Hepatic stellate cell (primary cell): ENCODE results near the gene ADGRV1.
"Not testable (repeated sequence)": the region's sequence is repeated elsewhere in the genome, so short reads cannot be mapped to it uniquely, and the experiment has no call there.

Experiments used
- DNase-seq: peaks from one replicate; pipeline ENCODE4 v3.0.0; 2011; ENCODE audit warnings: low spot score

ADGRV1 gene

DNA sequence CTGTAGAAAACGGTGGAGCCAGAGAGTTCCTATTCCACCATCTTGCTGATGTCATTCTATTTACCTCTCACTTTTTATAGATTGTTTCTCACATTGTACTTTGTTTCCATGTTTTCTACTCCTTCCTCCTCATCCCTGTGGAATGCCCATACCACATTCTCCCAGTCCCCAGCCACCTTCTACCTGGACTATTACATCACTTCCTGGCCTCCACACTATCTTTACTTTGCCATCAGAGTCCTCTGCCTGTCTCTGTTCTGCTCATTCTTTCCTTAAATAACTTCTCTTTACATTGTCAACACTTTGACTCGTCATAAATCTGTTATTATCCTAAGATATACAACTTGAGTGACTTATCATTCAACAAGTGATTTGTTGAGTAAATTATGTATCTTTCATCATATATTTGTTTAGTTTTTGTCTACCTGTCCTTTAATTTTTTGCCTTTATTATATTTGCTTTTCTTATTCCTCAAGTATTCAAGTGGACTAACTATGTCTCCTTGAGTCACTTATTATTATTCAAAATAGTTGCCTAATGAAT, 182.5 kb downstream of the ADGRV1 start:
- DNase-seq = no peak

- no peak for DNase-seq
Measured at GRCh38 chr5:90746119-90746518, 187.5 kb downstream of the ADGRV1 start.

DNA sequence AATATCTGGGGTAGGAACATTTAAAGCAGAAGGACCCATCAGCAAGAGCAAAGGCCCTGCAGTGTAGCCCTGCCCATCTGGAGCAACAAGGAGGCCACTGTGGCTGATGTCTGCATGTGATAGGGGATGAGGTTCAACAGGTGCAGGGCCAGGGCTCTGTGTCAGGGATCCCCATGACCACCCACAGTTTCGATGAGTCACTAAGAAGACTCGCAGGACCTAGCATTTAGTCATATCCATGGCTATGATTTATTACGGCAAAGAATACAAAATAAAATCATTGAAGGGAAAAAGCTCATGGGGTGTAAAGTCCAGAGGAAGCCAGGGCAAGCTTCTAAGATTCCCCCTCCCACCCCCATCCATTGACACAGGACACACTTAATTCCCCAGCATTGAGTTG, 188.6 kb downstream of the ADGRV1 start:
- DNase-seq = no peak

- no peak for DNase-seq
Measured at GRCh38 chr5:90747693-90748092, 189.1 kb downstream of the ADGRV1 start.

DNA sequence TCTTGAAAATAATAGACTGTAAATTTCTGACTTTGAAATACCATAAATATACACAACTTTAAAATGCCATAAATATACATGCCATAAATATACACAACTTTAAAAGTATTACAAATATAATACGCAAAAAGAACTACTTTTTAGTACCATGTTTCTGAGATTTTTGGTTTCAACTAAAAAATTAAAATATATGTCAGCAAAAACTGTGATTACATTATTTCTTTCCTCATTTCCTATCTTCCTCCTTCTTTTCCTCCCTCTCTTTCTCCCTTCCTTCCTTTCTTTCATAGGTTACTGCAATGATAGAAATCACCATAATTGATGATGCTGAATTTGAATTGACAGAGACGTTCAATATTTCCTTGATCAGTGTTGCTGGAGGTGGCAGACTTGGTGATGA, 200.5 kb downstream of the ADGRV1 start:
- no peak for DNase-seq

DNA sequence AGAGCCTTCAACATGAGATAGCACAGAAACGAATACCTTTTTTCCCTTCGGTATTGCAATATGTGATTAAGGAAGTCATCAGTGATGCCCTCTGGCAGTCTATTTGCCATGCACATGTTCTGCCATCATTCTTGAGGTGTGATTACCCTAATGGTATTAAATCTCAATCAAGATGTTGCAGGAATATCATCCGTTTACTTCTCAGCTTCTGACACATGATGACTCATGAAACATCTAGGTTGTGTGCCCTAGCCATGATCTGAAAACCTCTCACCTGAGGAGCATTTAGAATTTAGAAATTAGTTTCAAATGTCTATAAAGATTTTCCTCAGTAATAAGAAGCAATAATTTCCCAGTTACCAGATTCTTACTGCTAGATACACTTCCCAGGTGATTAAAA, 209.1 kb downstream of the ADGRV1 start:
- no peak for DNase-seq

GRCh38 chr5:90770006-90770541, 211.5 kb downstream of the ADGRV1 start:
- not testable (repeated sequence) for DNase-seq

DNA sequence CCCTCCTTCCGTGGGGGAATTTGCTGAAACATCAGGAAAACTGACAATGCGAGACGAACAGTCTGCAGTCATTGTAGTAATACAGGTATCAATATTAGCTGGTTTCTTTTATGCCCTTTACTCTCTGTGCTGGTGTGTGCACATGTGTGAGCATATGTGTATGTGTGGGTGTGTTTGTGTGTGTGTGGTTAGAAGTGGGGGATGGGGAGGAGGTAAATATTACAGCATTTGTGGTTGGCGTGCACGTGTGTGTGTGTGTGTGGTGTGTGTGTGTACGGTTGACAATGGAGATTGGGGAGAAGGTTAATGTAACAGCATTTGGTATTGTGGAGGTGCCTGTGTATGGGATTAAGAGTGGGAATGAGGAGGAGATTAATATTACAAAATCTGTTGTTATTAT, 219.4 kb downstream of the ADGRV1 start:
- no peak for DNase-seq

GRCh38 chr5:90783460-90784333, 225.1 kb downstream of the ADGRV1 start:
- DNase-seq = peak; percentile 4

DNA sequence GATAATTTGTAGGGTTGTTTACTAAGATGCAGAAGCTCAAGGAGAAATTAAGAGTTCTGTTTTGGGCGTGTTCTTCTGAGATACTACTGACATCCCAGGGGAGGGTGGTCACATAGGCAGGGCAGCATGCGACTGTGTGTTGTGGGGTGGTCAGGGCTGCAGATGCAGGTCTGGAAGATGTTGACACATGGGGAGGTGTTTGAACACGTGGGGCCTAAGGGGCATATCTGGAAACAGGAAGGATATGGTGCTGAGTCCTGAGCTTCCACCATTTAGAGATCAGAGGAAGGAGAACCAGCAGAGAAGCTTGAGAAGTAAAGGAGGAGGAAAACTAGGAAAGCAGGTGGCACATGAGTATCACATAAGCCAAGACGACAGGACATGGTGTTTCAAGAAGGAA, 228.2 kb downstream of the ADGRV1 start:
- no peak for DNase-seq

DNA sequence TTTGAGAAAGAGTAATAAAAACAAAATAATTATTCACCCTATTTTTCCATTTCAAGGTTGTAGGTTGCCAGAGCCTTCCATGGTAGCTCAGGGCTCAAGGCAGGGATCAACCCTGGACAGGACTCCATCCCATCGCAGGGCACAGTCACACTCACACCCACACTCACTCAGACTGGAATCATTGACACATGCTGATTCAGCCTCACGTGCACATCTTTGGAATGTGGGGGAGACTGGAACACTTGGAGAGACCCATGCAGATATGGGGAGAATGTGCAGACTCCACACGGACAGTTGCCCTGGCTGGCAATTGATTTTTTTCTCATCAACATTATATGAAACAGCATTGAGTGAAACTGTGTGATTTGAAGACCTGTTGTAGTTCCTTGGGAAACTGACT, 234.1 kb downstream of the ADGRV1 start:
- no peak for DNase-seq

- no peak for DNase-seq
Measured at GRCh38 chr5:90793183-90793582, 234.6 kb downstream of the ADGRV1 start.

DNA sequence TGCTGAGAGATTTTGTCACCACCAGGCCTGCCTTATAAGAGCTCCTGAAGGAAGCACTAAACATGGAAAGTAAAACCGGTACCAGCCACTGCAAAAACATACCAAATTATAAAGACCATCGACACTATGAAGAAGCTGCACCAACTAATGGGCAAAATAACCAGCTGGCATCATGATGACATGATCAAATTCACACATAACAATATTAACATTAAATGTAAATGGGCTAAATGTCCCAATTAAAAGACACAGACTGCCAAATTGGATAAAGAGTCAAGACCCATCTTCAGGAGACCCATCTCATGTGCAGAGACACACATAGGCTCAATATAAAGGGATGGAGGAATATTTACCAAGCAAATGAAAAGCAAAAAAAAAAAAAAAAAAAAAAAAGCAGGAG, 238.3 kb downstream of the ADGRV1 start:
- DNase-seq = not testable (repeated sequence)

DNA sequence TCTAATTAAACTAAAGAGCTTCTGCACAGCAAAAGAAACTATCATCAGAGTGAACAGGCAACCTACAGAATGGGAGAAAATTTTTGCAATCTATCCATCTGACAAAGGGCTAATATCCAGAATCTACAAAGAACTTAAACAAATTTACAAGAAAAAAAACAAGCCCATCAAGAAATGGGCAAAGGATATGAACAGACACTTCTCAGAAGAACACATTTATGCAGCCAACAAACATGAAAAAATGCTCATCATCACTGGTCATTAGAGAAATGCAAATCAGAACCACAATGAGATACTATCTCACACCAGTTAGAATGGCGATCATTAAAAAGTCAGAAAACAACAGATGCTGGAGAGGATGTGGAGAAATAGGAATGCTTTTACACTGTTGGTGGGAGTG, 241.5 kb downstream of the ADGRV1 start:
- not testable (repeated sequence) for DNase-seq

DNA sequence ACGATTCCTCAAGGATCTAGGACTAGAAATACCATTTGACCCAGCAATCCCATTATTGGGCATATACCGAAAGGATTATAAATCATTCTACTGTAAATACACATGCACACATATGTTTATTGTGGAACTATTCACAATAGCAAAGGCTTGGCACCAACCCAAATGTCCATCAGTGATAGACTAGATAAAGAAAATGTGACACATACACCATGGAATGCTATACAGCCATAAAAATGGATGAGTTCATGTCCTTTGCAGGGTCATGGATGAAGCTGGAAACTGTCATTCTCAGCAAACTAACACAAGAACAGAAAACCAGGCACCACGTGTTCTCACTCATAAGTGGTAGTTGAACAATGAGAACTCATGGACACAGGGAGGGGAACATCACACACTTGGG, 241.9 kb downstream of the ADGRV1 start:
- not testable (repeated sequence) for DNase-seq

- DNase-seq = peak; percentile 8
Measured at GRCh38 chr5:90802474-90803317, 244.1 kb downstream of the ADGRV1 start.

DNA sequence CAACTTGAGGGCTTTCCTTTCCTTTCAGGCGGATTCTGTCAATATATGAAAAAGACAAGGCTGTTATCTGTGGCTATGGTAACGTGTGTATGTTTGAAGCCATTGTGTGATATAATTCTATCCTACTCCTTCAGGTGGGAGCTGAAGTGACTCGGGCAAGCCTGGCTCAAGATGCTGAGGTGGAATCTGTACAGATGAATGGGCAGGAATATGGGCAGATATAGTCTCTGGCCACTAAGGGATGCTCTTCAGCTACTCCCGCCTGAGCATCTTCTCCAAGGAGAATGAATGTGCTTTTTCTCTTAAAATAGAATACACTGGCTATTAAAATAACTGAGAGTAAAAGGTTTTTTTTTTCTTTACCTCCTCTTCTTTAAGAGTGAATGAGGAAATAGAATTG, 244.8 kb downstream of the ADGRV1 start:
- no peak for DNase-seq

DNA sequence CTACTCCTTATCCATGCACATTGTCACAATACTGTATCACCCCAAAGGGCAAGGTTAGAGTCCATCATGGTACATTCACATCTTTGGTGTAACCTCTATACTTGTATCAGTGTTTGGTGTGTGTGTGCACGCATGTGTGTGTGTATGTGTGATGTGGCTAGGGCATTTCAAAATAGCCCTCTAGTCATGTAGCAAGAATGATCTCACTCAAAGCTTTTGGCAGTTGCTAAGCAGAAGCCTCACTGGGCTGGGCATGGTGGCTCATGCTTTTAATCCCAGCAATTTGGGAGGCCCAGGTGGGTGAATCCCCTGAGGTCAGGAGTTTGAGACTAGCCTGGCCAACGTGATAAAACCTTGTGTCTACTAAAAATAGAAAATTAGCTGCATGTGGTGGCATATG, 245.3 kb downstream of the ADGRV1 start:
- DNase-seq = no peak

DNA sequence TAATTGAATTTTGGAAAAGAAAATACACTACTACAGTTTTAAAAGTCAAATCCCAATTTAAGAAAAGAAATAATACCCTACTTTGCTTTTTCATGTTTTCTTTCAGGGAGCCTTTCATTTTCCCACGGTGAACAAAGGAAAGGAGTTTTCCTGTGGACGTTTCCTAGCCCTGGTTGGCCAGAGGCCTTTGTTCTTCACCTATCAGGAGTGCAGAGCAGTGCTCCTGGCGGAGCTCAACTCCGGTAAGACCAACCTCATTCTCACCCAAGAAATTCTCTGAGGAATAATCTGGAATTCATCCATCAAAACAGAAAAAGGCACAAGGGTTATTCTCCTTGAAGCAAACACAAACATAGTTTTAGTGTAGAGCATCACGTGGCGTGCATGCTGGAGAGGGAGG, 248.9 kb downstream of the ADGRV1 start:
- no peak for DNase-seq

DNA sequence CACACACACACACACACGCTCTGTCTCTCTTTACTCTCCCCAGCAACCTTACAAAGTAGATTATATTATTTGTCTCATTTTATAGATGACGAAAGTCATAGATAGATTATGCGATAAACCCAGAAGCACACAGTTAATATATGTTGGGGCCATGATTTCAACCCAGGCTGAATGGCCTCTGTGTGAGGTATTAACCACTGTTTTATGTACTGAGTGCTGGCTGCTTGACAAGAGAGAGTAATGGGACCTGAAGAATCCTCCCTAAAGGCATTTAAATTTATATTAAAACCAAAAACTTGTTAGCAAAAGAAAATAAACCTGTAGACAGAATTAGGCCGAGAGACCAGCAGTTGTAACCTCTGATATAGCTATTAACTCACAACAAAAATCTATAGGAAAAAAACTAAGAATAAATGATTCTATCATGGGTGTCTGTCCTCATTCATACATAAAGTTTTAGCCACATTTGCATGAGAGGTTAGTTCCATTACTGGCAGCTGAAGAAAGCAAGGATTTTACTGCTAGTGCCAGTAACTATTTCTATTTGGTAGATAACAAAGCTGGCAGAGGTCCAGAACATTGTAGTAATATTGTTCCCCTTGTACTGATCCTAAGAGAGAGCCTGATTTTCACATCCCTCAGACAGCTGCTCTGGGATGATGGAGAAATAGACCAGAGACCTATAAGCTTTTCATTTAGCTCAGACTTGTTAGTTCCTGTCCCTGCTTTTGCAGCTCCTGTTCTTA, 250.9 kb downstream of the ADGRV1 start:
- no peak for DNase-seq

- no peak for DNase-seq
Measured at GRCh38 chr5:90810211-90810610, 251.6 kb downstream of the ADGRV1 start.

DNA sequence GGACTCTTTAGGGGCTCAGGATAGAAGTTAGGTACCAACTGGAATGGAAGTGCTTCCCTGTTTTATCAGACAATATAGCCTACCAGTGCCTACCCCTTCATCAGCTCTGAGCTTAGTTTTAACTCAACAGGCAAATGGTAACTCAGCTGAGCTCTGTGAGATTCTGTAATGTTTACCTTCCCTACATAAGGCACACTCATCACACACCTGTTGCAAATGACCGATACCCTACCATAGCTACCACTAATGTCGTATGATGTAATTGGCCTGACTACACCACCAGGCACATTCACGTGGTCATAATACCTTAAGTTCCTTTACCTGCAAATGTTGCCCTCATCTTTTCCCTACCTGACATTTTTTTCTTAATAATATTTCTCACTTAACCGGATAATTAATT, 254.8 kb downstream of the ADGRV1 start:
- DNase-seq = no peak
